Endothelial cell of umbilical vein (primary cell): ENCODE measurements around the gene P2RY8.

ENCODE experiments used
- EZH2 ChIP-seq: IDR thresholded peaks from 2 replicates; pipeline ENCODE4 v1.6.1; 2012; ENCODE audit warnings: borderline replicate concordance, low read depth, mild to moderate bottlenecking, moderate library complexity, low read length, inconsistent platforms; ENCODE audit not compliant: severe bottlenecking
- TF ChIP-seq, protein P1 (sequence below), 2 donors: IDR thresholded peaks; 1 replicate in 1 of 2; 2 replicates in 1 of 2; pipeline ENCODE4 v1.5.1; 2011; ENCODE audit warnings: low read length in 2 of 2, mild to moderate bottlenecking in 2 of 2, moderate library complexity in 2 of 2, control low read depth in 1 of 2, inconsistent platforms in 1 of 2, low read depth in 1 of 2; ENCODE audit not compliant: insufficient read depth in 1 of 2; ENCODE audit errors: extremely low read depth in 1 of 2

- TF ChIP-seq EZH2 = no peak
- TF ChIP-seq, protein P1, sequence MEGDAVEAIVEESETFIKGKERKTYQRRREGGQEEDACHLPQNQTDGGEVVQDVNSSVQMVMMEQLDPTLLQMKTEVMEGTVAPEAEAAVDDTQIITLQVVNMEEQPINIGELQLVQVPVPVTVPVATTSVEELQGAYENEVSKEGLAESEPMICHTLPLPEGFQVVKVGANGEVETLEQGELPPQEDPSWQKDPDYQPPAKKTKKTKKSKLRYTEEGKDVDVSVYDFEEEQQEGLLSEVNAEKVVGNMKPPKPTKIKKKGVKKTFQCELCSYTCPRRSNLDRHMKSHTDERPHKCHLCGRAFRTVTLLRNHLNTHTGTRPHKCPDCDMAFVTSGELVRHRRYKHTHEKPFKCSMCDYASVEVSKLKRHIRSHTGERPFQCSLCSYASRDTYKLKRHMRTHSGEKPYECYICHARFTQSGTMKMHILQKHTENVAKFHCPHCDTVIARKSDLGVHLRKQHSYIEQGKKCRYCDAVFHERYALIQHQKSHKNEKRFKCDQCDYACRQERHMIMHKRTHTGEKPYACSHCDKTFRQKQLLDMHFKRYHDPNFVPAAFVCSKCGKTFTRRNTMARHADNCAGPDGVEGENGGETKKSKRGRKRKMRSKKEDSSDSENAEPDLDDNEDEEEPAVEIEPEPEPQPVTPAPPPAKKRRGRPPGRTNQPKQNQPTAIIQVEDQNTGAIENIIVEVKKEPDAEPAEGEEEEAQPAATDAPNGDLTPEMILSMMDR (IDR thresholded peaks at IDR 0.05; ENCODE audit: extremely low read depth in 1 of 2, insufficient read depth in 1 of 2, low read depth in 1 of 2, low read length in 2 of 2) = no peak
Observed at GRCh38 chrX:1506916-1507315, 30.1 kb downstream of the P2RY8 start.
